GM19043 (cell line): ENCODE data around the gene LRFN5.
"Not testable (repeated sequence)": the region's sequence is repeated elsewhere in the genome, so short reads cannot be mapped to it uniquely, and the experiment has no call there.

Experiments used
- ATAC-seq: cut with Tn5 transposase; IDR thresholded peaks from one replicate; pipeline ENCODE4 v1.9.1; 2021; ENCODE audit warnings: low read depth; ENCODE audit not compliant: unreplicated experiment

LRFN5 gene

GRCh38 chr14:41636492-41637392, 30.1 kb downstream of the LRFN5 start:
- ATAC-seq: no peak

DNA sequence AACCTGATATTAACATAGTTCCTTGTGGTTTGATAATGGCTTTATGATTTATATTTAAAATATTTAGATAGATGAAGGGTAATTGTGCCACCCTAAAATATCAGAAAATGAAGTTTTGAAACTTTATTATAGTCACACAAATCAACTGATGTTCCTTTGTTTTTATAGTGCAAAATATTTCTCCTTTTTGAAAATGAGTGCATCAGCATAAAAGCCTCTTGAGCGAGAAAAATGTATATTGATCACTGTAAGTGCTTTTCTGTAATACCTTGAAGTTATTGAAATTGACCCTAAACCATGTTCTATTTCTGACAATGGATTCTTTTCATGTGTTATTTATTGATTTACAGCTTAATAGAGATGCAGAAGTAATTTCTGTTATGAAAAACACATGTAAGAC, 35.0 kb downstream of the LRFN5 start:
- no peak for ATAC-seq

GRCh38 chr14:41642367-41642766, 35.7 kb downstream of the LRFN5 start:
- no peak for ATAC-seq

DNA sequence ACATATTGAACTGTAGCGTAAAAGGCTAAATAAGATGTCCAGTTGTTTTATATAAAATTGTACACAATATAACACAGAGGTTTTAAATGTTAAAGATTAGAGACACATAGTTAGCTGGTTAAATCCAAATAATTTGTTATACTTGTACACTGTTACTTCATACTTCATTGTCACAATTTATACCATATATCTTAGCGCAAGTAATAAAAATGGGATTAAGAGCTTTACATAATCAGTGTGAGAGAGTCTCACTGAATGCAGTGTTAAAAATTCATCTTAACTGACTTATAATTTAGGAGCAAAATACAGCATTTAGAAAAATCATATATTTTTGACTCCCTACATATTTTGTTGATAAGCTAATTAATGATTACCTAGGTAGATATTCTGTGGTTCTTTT, 36.1 kb downstream of the LRFN5 start:
- ATAC-seq: no peak

GRCh38 chr14:41644606-41645005, 37.9 kb downstream of the LRFN5 start:
- ATAC-seq: no peak

- no peak for ATAC-seq
Measured at GRCh38 chr14:41650802-41651201, 44.1 kb downstream of the LRFN5 start.

DNA sequence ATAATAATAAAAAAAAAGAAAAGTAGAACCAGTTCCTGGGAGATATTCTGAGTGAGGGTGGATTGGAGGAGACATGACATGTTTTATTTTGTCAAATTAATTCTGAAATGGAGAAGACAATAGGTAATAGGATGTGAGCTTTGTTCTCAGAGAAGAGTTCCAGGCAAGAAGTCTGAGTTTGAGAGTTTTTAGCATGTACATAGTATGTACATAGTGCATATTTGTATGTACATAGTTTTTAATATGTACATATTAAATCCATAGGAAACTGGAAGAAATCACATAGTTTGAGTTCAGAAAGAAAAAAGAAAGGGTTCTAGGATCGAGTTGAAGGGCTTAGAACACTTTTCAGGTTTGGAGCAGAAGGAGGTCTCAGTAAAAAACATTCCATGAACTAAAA, 47.5 kb downstream of the LRFN5 start:
- no peak for ATAC-seq

GRCh38 chr14:41662780-41663472, 56.2 kb downstream of the LRFN5 start:
- ATAC-seq: no peak

DNA sequence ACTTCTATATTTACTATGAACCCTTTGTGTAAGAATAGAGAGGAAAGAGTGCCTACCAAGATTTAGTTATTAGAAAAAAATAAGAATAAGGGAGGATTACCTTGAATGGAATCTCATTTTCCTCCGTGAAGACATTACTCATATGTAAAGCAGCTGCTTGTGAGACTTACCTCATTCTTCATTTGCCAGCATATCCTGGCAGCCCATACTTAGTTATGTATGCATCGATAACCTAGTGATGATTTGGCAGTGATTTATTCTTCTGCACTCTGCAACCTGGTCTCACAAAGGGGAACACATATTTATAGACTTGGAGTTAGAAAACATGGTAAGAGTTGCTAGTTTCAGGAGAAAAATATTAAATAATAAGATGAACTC, 56.8 kb downstream of the LRFN5 start:
- ATAC-seq: no peak

DNA sequence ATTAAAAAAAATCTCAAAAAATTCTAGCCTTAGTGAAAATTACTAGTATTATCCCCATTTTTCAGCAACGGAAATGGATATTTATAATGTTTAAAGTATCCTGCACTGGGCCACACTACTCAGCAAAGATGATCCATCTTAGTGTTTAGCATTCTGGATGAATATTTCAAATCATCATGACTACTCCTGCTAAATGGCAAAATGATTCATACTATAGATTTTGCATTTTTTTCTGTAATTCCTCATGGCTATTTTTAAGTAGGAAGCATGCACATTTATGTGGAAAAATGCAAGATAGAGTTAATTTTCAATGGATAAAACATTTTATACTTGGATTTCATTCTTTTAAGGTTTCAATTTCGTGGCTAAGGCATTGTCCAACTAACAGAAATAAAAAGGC, 59.6 kb downstream of the LRFN5 start:
- no peak for ATAC-seq

- ATAC-seq: no peak
Measured at GRCh38 chr14:41668356-41668755, 61.7 kb downstream of the LRFN5 start.

DNA sequence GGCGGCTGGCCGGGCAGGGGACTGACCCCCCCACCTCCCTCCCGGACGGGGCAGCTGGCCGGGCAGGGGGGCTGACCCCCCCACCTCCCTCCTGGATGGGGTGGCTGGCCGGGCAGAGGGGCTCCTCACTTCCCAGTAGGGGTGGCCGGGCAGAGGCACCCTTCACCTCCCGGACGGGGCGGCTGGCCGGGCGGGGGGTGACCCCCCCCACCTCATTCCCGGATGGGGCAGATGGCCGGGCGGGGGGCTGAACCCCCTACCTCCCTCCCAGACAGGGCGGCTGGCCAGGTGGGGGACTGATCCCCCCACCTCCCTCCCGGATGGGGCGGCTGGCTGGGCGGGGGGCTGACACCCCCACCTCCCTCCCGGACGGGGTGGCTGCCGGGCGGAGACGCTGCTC, 66.9 kb downstream of the LRFN5 start:
- not testable (repeated sequence) for ATAC-seq

DNA sequence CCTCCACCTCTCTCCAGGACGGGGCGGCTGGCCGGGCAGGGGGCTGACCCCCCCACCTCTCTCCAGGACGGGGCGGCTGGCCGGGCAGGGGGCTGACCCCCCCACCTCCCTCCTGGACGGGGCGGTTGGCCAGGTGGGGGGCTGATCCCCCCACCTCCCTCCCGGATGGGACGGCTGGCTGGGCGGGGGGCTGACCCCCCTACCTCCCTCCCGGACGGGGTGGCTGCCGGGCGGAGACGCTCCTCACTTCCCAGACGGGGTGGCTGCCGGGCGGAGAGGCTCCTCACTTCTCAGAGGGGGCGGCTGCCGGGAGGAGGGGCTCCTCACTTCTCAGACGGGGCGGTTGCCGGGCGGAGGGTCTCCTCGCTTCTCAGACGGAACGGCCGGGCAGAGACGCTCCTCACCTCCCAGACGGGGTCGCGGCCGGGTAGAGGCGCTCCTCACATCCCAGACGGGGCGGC, 67.9 kb downstream of the LRFN5 start:
- not testable (repeated sequence) for ATAC-seq

- no peak for ATAC-seq
Measured at GRCh38 chr14:41699486-41699885, 92.8 kb downstream of the LRFN5 start.

DNA sequence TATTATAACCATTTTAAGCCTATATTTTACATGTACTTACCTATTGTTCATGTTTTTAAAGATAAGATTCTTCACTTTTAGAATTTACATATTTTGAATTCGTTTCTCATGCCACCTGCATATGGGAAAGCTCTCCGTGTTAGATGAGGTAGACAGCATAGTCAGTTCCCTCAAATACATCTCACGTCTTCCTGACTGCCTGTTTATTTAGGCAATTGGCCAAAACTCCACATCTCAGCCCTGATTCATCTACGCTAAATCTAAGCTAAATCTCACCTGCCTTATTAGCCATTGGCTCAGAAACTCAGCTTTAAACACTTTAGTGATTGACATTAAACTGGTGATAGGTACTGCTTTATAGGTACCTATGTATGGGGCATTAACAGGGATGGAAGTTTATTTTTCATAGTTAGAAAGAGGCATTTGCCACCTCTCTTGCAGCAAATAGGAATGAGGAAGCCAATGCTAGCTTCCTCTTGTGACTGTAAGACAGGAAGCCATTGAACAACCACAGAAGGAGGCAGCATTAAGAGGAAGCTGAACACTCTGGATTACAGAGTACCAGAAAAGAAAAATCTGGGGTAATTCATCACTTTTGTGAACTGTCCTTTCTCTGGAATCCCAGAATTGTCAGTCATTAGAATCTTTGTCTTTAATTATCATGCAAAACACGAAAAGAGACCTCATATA, 111.9 kb downstream of the LRFN5 start:
- ATAC-seq: no peak

GRCh38 chr14:41739203-41739602, 132.5 kb downstream of the LRFN5 start:
- no peak for ATAC-seq

DNA sequence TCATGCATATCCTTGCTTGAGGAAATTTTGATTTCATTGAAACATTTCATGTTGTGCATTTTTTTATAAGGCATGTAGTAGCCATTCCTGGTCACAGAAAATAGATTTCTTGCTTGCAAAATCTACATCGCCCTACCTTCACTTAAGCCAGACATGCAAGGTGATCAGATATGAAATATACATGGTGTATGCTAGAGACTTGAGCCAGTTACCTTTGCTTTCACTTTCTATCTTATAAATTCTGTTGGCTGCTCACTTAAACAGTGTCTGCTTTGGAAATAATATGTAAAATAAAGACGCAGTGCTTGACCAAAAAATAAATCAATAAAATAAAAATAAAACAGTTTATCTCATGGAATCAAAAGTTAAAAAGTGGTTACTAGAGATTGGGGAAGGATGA, 136.5 kb downstream of the LRFN5 start:
- ATAC-seq: no peak

DNA sequence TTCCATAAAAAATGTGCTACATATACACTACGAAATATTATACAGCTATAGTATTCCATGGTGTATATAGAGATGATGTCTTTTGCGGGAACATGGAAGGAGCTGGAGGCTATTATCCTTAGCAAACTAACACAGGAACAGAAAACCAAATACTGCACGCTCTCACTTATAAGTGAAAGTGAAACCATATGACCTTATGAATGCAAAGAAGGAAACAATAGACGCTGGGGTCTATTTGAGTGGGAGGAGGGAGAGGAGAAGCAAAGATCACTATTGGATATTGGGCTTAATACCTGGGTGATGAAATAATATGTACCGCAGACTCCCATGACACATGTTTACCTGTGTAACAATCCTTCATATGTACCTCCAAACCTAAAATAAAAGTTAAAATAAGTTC, 142.8 kb downstream of the LRFN5 start:
- peak; percentile 71 for ATAC-seq

- not testable (repeated sequence) for ATAC-seq
Measured at GRCh38 chr14:41750575-41750974, 143.9 kb downstream of the LRFN5 start.

DNA sequence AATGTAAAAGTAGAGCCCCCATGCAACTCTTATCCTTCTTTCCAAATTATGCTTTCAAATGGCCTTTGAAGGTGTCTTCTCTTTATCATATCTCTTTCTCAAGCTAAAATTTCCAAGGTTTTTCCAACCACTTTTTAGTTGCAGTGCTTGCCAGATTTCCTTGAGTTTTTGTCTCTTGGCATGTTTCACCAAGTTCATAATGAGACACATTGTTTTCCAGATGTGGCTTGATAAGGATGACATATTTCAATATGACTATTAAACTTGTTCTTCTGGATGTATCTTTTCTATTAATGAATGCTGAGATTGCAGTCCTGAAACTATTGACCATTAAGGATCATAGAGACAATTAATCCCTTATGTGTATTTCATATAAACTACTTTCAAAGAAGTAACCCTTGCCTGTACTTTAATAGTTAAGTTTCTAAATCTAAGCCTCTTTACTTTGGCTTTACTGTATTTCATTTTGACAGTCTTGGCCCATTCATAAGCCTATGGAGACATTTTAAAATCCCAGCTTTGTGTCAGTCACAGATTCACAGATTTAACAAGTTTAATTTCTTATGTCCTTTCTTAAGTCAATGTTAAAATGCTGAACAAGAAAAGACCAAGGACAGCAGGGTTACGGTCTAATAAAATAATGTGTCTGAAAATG, 151.5 kb downstream of the LRFN5 start:
- ATAC-seq: no peak

DNA sequence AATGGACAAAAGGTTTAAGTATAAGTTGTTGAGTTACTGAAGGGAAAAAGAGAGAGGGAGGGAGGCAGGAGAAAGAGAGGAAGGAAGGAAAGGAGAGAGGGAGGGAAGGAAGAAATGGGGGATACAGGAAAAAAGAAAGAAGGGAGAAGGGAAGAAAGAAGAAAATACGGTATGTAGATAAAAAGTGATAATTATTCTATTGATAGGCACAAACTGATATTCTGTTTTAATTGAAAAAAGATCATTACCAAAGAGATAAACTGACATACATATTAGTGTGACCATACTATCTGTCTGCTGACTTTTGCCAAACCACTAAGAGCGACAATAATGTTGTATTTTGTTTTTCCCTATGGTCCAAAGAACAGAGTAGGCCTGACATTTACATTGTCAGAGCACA, 154.5 kb downstream of the LRFN5 start:
- no peak for ATAC-seq
